ENCODE results near the gene NODAL. TPM values are rescaled to one million over a fixed set of nuclear protein-coding genes. Genes with fewer than 3 reads are reported as not detected.

Gene NODAL
- total RNA-seq, 3 donors from 2014 or later = not detected

GRCh38 chr10:70476249-70477035 is 35.0 kb upstream of the NODAL start:
- DNase-seq (no peak), ATAC-seq (no peak)
- Mint-ChIP-seq H3K9me3 (no peaks in the 10 kb centered on the region), H3K4me3 (peak overlapping the region; percentile 13), H3K4me1 (ENCODE audit: low read depth) (peaks cover 50% of the 10 kb centered on the region), H3K27me3 (ENCODE audit: low read depth) (peaks cover 3% of the 10 kb centered on the region), H3K36me3 (ENCODE audit: insufficient read depth) (no peaks in the 10 kb centered on the region)

DNA sequence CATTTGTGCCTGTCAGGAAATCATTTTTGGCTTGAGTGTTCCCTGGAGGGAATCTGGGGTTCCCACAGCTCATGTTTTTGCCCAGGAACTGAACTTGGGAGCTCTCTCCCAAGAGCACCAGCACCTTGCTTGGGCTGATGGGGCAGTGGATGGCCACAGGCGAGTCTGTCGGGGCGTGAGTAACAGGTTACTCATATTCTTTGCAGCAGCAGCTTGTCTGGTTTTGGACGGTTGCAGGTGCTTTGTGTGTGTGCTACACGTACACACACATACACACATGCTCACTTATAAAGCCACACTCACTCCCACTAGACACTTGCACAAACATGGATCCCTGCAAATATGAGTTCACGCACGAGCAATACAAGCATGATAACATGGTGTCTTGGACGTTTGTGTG is 34.2 kb upstream of the NODAL start:
- H3K4me3 Mint-ChIP-seq = no peak overlapping the region
- ATAC-seq (no peak), DNase-seq (no peak)
- H3K9me3 Mint-ChIP-seq = no peaks in the 10 kb centered on the region
- H3K27me3 Mint-ChIP-seq (ENCODE audit: low read depth) = peaks cover 3% of the 10 kb centered on the region
- no peaks in the 10 kb centered on the region for H3K36me3 Mint-ChIP-seq (ENCODE audit: insufficient read depth)
- H3K4me1 Mint-ChIP-seq (ENCODE audit: low read depth) = peaks cover 45% of the 10 kb centered on the region

- DNase-seq (no peak), ATAC-seq (no peak)
- H3K4me1 Mint-ChIP-seq (ENCODE audit: low read depth) = peaks cover 36% of the 10 kb centered on the region
- H3K9me3 Mint-ChIP-seq = no peaks in the 10 kb centered on the region
- no peak overlapping the region for H3K4me3 Mint-ChIP-seq
- no peaks in the 10 kb centered on the region for H3K36me3 Mint-ChIP-seq (ENCODE audit: insufficient read depth)
- H3K27me3 Mint-ChIP-seq (ENCODE audit: low read depth) = peaks cover 3% of the 10 kb centered on the region
Measured at GRCh38 chr10:70474780-70475179, 33.3 kb upstream of the NODAL start.

DNA sequence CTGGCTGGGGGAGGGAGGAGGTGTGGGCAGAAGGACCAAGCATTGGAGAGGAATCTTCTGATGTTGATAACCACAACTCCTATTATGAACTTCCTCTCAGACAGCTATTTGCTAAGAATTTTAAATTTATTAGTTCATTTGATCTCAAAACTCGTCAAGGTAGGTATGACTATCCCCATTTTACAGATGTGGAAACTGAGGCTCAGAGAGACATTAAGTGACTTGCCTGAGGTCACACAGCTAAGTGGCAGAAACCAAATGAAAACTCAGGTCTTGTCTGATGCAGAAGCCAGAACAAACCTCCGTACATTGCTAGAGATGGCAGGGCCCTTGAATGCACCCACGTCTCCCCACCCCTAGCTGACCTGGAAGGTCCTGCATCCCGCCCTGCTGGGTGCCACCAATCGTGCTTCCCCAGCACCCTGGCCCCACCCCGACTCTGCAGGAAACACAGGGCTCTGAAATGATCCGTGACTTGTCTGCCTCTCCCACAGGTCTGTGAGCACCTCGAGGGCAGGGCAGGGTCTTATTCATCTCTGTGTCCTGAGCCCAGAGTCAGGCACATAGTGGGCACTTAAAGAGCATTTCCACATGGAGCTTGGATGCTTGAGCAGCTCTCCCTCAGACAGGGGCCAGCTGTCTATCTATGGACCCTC is 31.4 kb upstream of the NODAL start:
- no peaks in the 10 kb centered on the region for H3K36me3 Mint-ChIP-seq (ENCODE audit: insufficient read depth)
- no peak for ATAC-seq

DNA sequence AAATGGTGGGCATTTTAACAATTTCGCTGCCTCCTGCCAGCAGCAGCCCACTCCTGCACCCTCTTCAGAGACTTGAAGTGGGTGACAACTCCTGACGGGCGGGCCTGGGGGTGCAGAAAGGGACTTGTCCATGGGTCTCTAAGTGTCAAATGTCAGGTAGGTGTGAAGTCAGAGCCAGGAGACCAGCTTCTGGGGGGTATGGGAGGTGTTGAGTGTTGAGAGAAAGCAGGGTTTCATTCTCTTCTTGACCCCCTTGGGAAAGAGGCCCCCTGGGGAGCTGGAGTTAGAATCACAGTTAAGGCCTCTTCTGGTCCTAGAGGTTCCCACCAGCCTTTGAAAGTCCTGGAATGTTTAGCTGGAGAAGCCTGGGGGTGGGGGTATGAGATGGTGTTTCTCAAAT is 25.5 kb upstream of the NODAL start:
- no peak overlapping the region for H3K4me3 Mint-ChIP-seq
- no peak for DNase-seq
- ATAC-seq = no peak
- no peaks in the 10 kb centered on the region for H3K36me3 Mint-ChIP-seq (ENCODE audit: insufficient read depth)
- no peaks in the 10 kb centered on the region for H3K4me1 Mint-ChIP-seq (ENCODE audit: low read depth)
- H3K27me3 Mint-ChIP-seq (ENCODE audit: low read depth) = no peaks in the 10 kb centered on the region
- H3K9me3 Mint-ChIP-seq = no peaks in the 10 kb centered on the region

More for the DNA sequence above, 31.4 kb upstream of the NODAL start:
- DNase-seq = no peak
- Mint-ChIP-seq H3K4me3 (no peak overlapping the region), H3K27me3 (ENCODE audit: low read depth) (peaks cover 3% of the 10 kb centered on the region), H3K4me1 (ENCODE audit: low read depth) (peaks cover 25% of the 10 kb centered on the region), H3K9me3 (no peaks in the 10 kb centered on the region)

- Mint-ChIP-seq H3K4me3 (no peak overlapping the region), H3K4me1 (ENCODE audit: low read depth) (no peaks in the 10 kb centered on the region), H3K27me3 (ENCODE audit: low read depth) (peaks cover 5% of the 10 kb centered on the region), H3K9me3 (no peaks in the 10 kb centered on the region), H3K36me3 (ENCODE audit: insufficient read depth) (no peaks in the 10 kb centered on the region)
- no peak for ATAC-seq
- no peak for DNase-seq
Measured at GRCh38 chr10:70465832-70466231, 24.4 kb upstream of the NODAL start.

DNA sequence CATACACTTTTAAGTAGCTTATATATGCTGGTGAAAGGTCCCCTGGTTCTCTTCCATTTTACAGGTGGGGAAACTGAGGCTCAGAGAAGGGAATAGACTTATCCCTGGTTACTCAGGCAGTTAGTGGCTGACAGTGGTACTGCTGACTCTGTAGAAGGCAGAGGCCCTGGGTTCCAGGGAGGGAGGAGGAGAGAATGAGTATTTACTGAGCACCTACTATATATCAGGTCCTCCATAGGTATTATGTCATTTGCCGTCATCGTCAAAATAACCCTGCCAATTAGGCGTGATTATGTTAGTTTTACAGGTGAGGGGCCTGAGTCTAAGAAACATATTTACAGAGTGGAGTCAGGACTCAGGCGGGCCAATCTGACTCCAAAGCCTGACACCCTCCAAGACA is 23.8 kb upstream of the NODAL start:
- Mint-ChIP-seq H3K9me3 (no peaks in the 10 kb centered on the region), H3K27me3 (ENCODE audit: low read depth) (peaks cover 9% of the 10 kb centered on the region), H3K4me3 (no peak overlapping the region), H3K36me3 (ENCODE audit: insufficient read depth) (no peaks in the 10 kb centered on the region), H3K4me1 (ENCODE audit: low read depth) (no peaks in the 10 kb centered on the region)
- no peak for DNase-seq
- no peak for ATAC-seq

- H3K4me1 Mint-ChIP-seq (ENCODE audit: low read depth) = peaks cover 3% of the 10 kb centered on the region
- H3K36me3 Mint-ChIP-seq (ENCODE audit: insufficient read depth) = no peaks in the 10 kb centered on the region
- no peaks in the 10 kb centered on the region for H3K9me3 Mint-ChIP-seq
- H3K4me3 Mint-ChIP-seq = no peak overlapping the region
- ATAC-seq = no peak
- no peak for DNase-seq
- peaks cover 27% of the 10 kb centered on the region for H3K27me3 Mint-ChIP-seq (ENCODE audit: low read depth)
Measured at GRCh38 chr10:70462349-70462984, 21.0 kb upstream of the NODAL start.

DNA sequence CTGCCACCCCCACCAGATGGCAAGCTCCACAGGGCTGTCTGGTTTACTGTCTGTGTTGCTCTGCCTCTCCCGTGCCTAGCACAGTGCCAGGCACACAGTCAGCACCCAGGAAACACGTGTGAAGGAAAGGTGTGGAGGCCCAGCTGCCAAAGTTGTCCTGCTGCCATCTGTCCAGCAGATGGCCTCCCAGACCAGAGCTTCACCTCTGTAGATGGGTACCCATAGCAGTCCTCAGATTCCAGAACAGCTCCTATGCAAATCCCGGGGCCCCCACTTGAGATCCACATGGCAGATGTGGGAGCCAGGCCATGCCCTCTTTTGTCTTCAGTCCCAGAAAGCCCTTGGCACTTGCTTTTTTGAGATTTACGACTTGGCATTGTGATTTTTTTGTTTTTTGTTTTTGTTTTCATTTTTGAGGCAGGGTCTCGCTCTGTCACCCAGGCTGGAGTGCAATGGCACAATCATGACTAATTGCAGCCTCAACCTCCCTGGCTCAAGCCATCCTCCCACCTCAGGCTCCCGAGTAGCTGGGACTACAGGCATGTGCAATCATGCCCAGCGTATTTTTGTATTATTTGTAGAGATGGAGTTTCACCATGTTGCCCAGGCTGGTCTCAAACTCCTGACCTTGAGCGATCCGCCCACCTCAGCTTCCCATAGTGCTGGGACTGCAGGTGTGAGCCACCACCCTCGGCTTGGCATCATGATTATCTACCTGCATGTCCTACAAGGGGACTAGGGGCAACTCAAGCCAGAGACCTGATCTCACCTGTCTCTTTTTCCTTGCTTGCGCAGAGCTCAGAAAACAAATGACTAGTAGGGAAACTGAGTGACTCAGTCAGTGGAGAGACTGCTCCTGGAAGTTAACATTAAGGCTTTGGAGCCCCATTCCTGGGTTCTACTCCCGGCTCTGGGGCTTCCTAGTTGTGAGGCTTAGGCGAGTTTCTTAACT is 20.2 kb upstream of the NODAL start:
- H3K27me3 Mint-ChIP-seq (ENCODE audit: low read depth) = peaks cover 34% of the 10 kb centered on the region
- no peaks in the 10 kb centered on the region for H3K9me3 Mint-ChIP-seq
- peaks cover 3% of the 10 kb centered on the region for H3K4me1 Mint-ChIP-seq (ENCODE audit: low read depth)
- H3K36me3 Mint-ChIP-seq (ENCODE audit: insufficient read depth) = no peaks in the 10 kb centered on the region
- H3K4me3 Mint-ChIP-seq = no peak overlapping the region
- peak; percentile 47 for DNase-seq
- peak; percentile 49 for ATAC-seq

- ATAC-seq (no peak), DNase-seq (no peak)
- no peaks in the 10 kb centered on the region for H3K36me3 Mint-ChIP-seq (ENCODE audit: insufficient read depth)
- H3K4me3 Mint-ChIP-seq = no peak overlapping the region
- H3K9me3 Mint-ChIP-seq = no peaks in the 10 kb centered on the region
- H3K27me3 Mint-ChIP-seq (ENCODE audit: low read depth) = peaks cover 42% of the 10 kb centered on the region
- peaks cover 3% of the 10 kb centered on the region for H3K4me1 Mint-ChIP-seq (ENCODE audit: low read depth)
Measured at GRCh38 chr10:70459774-70460490, 18.5 kb upstream of the NODAL start.

DNA sequence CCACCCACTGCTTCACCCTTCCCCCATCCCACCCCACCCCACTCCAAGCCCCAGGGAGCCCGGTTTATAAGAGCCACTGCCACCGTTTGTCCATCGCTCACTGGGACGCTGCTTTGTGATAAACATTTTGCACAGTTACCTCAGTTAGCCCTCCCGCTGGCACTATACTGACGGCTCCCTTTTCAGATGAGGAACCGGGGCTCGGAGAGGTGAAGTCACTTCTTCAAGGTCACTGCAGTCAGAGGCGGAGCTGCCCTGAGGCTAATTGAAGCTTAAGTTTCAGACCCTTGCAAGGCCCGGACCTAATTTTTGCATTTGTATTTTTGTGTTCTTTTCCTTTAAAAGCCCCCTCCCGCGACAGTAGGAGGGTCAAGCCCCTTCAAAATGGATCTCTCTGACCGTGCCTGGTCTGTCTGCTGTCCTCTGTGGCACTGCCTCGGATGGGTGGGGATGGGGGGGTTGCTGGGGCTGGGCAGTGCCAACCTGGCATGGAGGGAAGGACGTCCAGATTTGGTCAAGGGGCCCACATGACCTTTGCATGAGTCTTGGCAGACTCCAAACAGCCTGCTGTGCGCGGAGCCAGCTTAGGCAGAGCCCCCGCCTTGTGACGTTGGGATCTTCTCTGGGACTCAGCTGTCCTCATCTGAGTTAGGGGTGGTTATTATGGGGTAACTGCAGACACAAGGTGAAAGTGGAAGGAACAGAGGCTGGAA is 17.7 kb upstream of the NODAL start:
- Mint-ChIP-seq H3K4me1 (ENCODE audit: low read depth) (peaks cover 3% of the 10 kb centered on the region), H3K4me3 (no peak overlapping the region), H3K36me3 (ENCODE audit: insufficient read depth) (no peaks in the 10 kb centered on the region), H3K9me3 (no peaks in the 10 kb centered on the region), H3K27me3 (ENCODE audit: low read depth) (peaks cover 42% of the 10 kb centered on the region)
- ATAC-seq (no peak), DNase-seq (no peak)

- Mint-ChIP-seq H3K9me3 (no peaks in the 10 kb centered on the region), H3K4me3 (no peak overlapping the region), H3K36me3 (ENCODE audit: insufficient read depth) (no peaks in the 10 kb centered on the region), H3K4me1 (ENCODE audit: low read depth) (peaks cover 3% of the 10 kb centered on the region), H3K27me3 (ENCODE audit: low read depth) (peaks cover 42% of the 10 kb centered on the region)
- DNase-seq (peak; percentile 56), ATAC-seq (peak; percentile 85 to 86)
Measured at GRCh38 chr10:70458329-70459060, 17.0 kb upstream of the NODAL start.
